HEK293 (cell line): Measurements from ENCODE around the gene SREBF1.
A peak's percentile ranks its signal among the peaks of the same experiment; 100 is the strongest.

ENCODE experiments used
- CTCF ChIA-PET: fragments of 350-600 bp; formaldehyde crosslinking; extraction: SDS; loops from one replicate; lab custom pipeline; 2021; ENCODE audit warnings: antibody characterized with exemption; lab: Yijun Ruan, JAX
- POLR2A ChIA-PET: fragments of 300-600 bp; formaldehyde crosslinking; extraction: SDS; loops from one replicate; lab custom pipeline; 2020; ENCODE audit warnings: antibody characterized with exemption, inconsistent platforms; lab: Yijun Ruan, JAX
- H3K27ac ChIP-seq: fragments of 200-500 bp; sonication (Bioruptor generic); 2 replicates; pipeline ENCODE4 v1.5.1; 2014; ENCODE audit warnings: low read depth, low read length, control low read depth, inconsistent platforms; ENCODE audit errors: extremely low read depth
- H3K36me3 ChIP-seq, 2 experiments: fragments of 200-500 bp in 1 of 2; sonication (Bioruptor generic) in 1 of 2; 1 replicate in 1 of 2; 2 replicates in 1 of 2; pipeline ENCODE4 v1.5.1; 2014 to 2017; ENCODE audit warnings: inconsistent platforms in 2 of 2, low read length in 2 of 2; ENCODE audit not compliant: control insufficient read depth in 2 of 2, insufficient read depth in 1 of 2
- H3K4me1 ChIP-seq: fragments of 200-500 bp; sonication (Bioruptor generic); 2 replicates; pipeline ENCODE4 v1.5.1; 2014; ENCODE audit warnings: mild to moderate bottlenecking, low read length, inconsistent platforms; ENCODE audit not compliant: control insufficient read depth, insufficient read depth
- H3K4me3 ChIP-seq: 2 replicates; pipeline ENCODE4 v1.5.1; 2011; ENCODE audit warnings: low read depth, mild to moderate bottlenecking, control low read depth, low read length, moderate library complexity
- H3K9me3 ChIP-seq: fragments of 200-500 bp; sonication (Bioruptor generic); 2 replicates; pipeline ENCODE4 v1.5.1; 2014; ENCODE audit warnings: low read depth, low read length, inconsistent platforms; ENCODE audit not compliant: control insufficient read depth, insufficient read depth
- HIC1 ChIP-seq: fragments of 450-650 bp; formaldehyde crosslinking; IDR thresholded peaks from 2 replicates; pipeline ENCODE4 v1.5.1; 2016; ENCODE audit warnings: missing biosample characterization, missing genetic modification characterization
- KLF17 ChIP-seq: fragments of 450-650 bp; formaldehyde crosslinking; IDR thresholded peaks from 2 replicates; pipeline ENCODE4 v1.5.1; 2016; ENCODE audit warnings: missing biosample characterization, missing genetic modification characterization
- MYNN ChIP-seq: fragments of 450-650 bp; formaldehyde crosslinking; IDR thresholded peaks from 2 replicates; pipeline ENCODE4 v1.5.1; 2016; ENCODE audit warnings: missing biosample characterization, missing genetic modification characterization, borderline replicate concordance
- TSHZ1 ChIP-seq: fragments of 450-650 bp; formaldehyde crosslinking; IDR thresholded peaks from 2 replicates; pipeline ENCODE4 v1.5.1; 2016; ENCODE audit warnings: missing biosample characterization, missing genetic modification characterization, borderline replicate concordance
- ZNF16 ChIP-seq: fragments of 450-650 bp; formaldehyde crosslinking; IDR thresholded peaks from 2 replicates; pipeline ENCODE4 v1.5.1; 2016; ENCODE audit warnings: low read depth, missing biosample characterization, missing genetic modification characterization
- ZNF175 ChIP-seq: fragments of 450-650 bp; formaldehyde crosslinking; IDR thresholded peaks from 2 replicates; pipeline ENCODE4 v1.5.1; 2016; ENCODE audit warnings: missing biosample characterization, missing genetic modification characterization
- ZNF544 ChIP-seq: fragments of 450-650 bp; formaldehyde crosslinking; IDR thresholded peaks from 2 replicates; pipeline ENCODE4 v1.5.0; 2017; ENCODE audit warnings: missing biosample characterization, missing genetic modification characterization
- ZNF600 ChIP-seq: fragments of 450-650 bp; formaldehyde crosslinking; IDR thresholded peaks from 2 replicates; pipeline ENCODE4 v1.5.1; 2016; ENCODE audit warnings: missing biosample characterization, missing genetic modification characterization
- ZNF654 ChIP-seq: fragments of 450-650 bp; formaldehyde crosslinking; IDR thresholded peaks from 2 replicates; pipeline ENCODE4 v1.5.1; 2016; ENCODE audit warnings: low read depth, missing biosample characterization, missing genetic modification characterization
- ZNF776 ChIP-seq: fragments of 450-650 bp; formaldehyde crosslinking; IDR thresholded peaks from 2 replicates; pipeline ENCODE4 v1.5.0; 2017; ENCODE audit warnings: missing biosample characterization, missing genetic modification characterization, borderline replicate concordance
- TF ChIP-seq, protein P1 (sequence below): fragments of 450-650 bp; formaldehyde crosslinking; IDR thresholded peaks from 2 replicates; pipeline ENCODE4 v1.5.1; 2016; ENCODE audit warnings: missing biosample characterization, missing genetic modification characterization
- TF ChIP-seq, protein P2 (sequence below): fragments of 450-650 bp; formaldehyde crosslinking; optimal IDR thresholded peaks from 2 replicates; pipeline ENCODE3; 2016; ENCODE audit warnings: missing biosample characterization, mild to moderate bottlenecking, missing genetic modification characterization

SREBF1 gene

DNA sequence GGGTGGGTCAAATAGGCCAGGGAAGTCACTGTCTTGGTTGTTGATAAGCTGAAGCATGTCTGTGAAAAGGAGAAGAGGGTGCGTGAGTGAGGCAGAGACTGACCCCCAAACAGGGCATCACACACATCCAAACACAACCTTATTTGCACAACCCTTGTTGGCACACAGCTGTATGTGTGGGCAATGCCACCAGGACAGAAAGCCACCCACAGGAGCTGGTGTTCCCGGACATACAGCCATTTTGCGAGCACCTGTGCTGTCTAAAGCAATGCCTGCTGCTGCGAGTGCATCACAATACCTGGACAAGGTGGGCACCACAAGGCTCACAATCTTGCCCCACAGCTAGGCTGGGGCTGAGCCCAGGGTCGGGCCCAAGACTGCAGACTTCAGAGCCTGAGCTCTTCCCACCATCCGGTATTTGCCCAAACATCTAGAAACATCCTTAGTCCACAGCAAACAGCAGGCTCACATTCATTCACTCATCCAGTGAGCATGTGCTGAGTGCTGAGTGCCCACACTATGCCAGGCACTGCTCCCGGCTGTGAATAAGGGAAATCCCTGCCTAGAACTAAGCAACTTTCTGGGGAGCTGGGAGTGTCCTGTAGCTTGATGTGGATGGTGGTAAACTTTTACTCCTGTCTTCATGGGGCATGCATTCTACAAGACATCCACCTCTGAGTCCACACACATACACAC is 16.2 kb downstream of the SREBF1 start:
- H3K9me3 ChIP-seq: no peaks in the 10 kb centered on the region
- H3K27ac ChIP-seq: no peak overlapping the region
- H3K36me3 ChIP-seq: peaks cover 3 to 33% of the 10 kb centered on the region in 2 experiments; a peak in 1 of 3 replicates
- CTCF ChIA-PET: interaction anchor here (0.6 to 5.4 kb wide), 8 partner anchors 9 to 214 kb away, joined by 3 to 35 read pairs (median 5); partner anchors contain the start of gene SREBF1
- no peak overlapping the region for H3K4me3 ChIP-seq
- POLR2A ChIA-PET: interaction anchor here (1.6 to 11.4 kb wide), 2 partner anchors 17 to 20 kb away, joined by 4 to 181 read pairs; partner anchors contain the start of gene SREBF1
- peaks cover 35% of the 10 kb centered on the region for H3K4me1 ChIP-seq
- TF ChIP-seq KLF17 (tag by site-specific recombination) (no peak), ZNF654 (tag by site-specific recombination) (no peak), ZNF544 (tag by site-specific recombination) (no peak), ZNF600 (tag by site-specific recombination) (no peak), MYNN (tag by site-specific recombination) (no peak)
- TF ChIP-seq, protein P1, sequence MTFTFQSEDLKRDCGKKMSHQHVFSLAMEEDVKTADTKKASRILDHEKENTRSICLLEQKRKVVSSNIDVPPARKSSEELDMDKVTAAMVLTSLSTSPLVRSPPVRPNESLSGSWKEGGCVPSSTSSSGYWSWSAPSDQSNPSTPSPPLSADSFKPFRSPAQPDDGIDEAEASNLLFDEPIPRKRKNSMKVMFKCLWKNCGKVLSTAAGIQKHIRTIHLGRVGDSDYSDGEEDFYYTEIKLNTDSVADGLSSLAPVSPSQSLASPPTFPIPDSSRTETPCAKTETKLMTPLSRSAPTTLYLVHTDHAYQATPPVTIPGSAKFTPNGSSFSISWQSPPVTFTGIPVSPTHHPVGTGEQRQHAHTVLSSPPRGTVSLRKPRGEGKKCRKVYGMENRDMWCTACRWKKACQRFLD (tag by site-specific recombination): no peak

DNA sequence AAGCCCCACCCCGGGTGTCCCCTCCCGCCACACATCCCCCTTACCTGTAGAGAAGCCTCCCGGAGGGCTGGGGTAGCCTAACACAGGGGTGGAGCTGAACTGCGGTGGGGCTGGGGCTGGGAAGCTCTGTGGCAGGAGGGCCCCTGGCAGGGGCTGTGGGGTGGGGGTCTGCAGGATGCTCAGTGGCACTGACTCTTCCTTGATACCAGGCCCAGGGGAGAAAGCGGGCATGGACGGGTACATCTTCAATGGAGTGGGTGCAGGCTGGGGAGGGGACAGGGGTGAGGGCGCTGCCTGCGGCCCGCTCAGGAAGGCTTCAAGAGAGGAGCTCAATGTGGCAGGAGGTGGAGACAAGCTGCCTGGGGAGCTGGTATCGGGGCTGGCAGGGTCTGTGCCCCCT is 16.7 kb downstream of the SREBF1 start:
- Histone ChIP-seq H3K4me1 (peaks cover 34% of the 10 kb centered on the region), H3K36me3 (peaks cover 3 to 39% of the 10 kb centered on the region in 2 experiments; a peak in 1 of 3 replicates), H3K27ac (no peak overlapping the region; the same call in 1 of the 2 replicates), H3K9me3 (no peaks in the 10 kb centered on the region), H3K4me3 (no peak overlapping the region)
- no peak for TF ChIP-seq ZNF175 (tag by site-specific recombination)
- no peak for TF ChIP-seq ZNF16 (tag by site-specific recombination)
- no peak for TF ChIP-seq TSHZ1
- TF ChIP-seq, protein P2, sequence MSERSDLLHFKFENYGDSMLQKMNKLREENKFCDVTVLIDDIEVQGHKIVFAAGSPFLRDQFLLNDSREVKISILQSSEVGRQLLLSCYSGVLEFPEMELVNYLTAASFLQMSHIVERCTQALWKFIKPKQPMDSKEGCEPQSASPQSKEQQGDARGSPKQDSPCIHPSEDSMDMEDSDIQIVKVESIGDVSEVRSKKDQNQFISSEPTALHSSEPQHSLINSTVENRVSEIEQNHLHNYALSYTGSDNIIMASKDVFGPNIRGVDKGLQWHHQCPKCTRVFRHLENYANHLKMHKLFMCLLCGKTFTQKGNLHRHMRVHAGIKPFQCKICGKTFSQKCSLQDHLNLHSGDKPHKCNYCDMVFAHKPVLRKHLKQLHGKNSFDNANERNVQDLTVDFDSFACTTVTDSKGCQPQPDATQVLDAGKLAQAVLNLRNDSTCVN (tag by site-specific recombination): peak; percentile 5
- TF ChIP-seq HIC1: peak; percentile 45; the same call in 1 of the 2 replicates
- no peak for TF ChIP-seq ZNF654 (tag by site-specific recombination)
- TF ChIP-seq ZNF776: no peak
- ChIA-PET POLR2A (interaction anchor here (1.6 to 11.4 kb wide), 2 partner anchors 18 to 21 kb away, joined by 4 to 181 read pairs; partner anchors contain the start of gene SREBF1), CTCF (interaction anchor here (0.6 to 5.4 kb wide), 9 partner anchors 9 to 214 kb away, joined by 3 to 35 read pairs (median 6); partner anchors contain the start of gene SREBF1)
